A549 (cell line): ENCODE data around the gene FAM50B.

Experiments
- CEBPB ChIP-seq, 2 experiments: fragments of >200 bp in 1 of 2; sonication (Bioruptor Twin) in 1 of 2; formaldehyde crosslinking in 1 of 2; IDR thresholded peaks; 2 replicates each; pipeline ENCODE4 v1.6.1; 2012 to 2016
- CHD2 ChIP-seq: fragments of 150-350 bp; IDR thresholded peaks from 2 replicates; pipeline ENCODE4 v1.6.1; 2014; ENCODE audit warnings: low read length; ENCODE audit not compliant: partially characterized antibody
- EP300 ChIP-seq, 2 experiments: fragments of >200 bp; sonication (Bioruptor Twin); formaldehyde crosslinking; IDR thresholded peaks; 2 replicates in 1 of 2; 3 replicates in 1 of 2; pipeline ENCODE4 v1.6.1; 2016 to 2017
- FOXS1 ChIP-seq: fragments of 250-450 bp; sonication (Bioruptor Pico); IDR thresholded peaks from 2 replicates; pipeline ENCODE4 v1.5.0; 2020; ENCODE audit warnings: mild to moderate bottlenecking, moderate library complexity
- HOXA7 ChIP-seq: fragments of 250-450 bp; sonication (Bioruptor Pico); IDR thresholded peaks from 2 replicates; pipeline ENCODE4 v1.5.0; 2020; ENCODE audit warnings: mild to moderate bottlenecking, moderate library complexity
- JUNB ChIP-seq: fragments of >200 bp; sonication (Bioruptor Twin); formaldehyde crosslinking; IDR thresholded peaks from 2 replicates; pipeline ENCODE4 v1.6.1; 2016
- POLR2A ChIP-seq: IDR thresholded peaks from 2 replicates; pipeline ENCODE4 v1.6.1; 2012; ENCODE audit warnings: mild to moderate bottlenecking, low read length
- POLR2AphosphoS2 ChIP-seq: conservative IDR thresholded peaks from 2 replicates; pipeline ENCODE4 v1.6.1; 2012; ENCODE audit warnings: low read length, improper control_type of control experiment, inconsistent platforms
- RAD21 ChIP-seq, 2 experiments: fragments of >200 bp in 1 of 2; sonication (Bioruptor Twin) in 1 of 2; formaldehyde crosslinking in 1 of 2; IDR thresholded peaks in 1 of 2; conservative IDR thresholded peaks in 1 of 2; 2 replicates in 1 of 2; 3 replicates in 1 of 2; pipeline ENCODE4 v1.6.1; 2012 to 2018; ENCODE audit warnings: inconsistent platforms in 1 of 2
- TF ChIP-seq, protein P1 (sequence below): IDR thresholded peaks from 2 replicates; pipeline ENCODE4 v1.6.1; 2012
- TF ChIP-seq, protein P2 (sequence below): fragments of >200 bp; sonication (Bioruptor Twin); formaldehyde crosslinking; IDR thresholded peaks from 3 replicates; pipeline ENCODE4 v1.5.1; 2016
- TF ChIP-seq, protein P3 (sequence below): fragments of 150-350 bp; IDR thresholded peaks from 2 replicates; pipeline ENCODE4 v1.6.1; 2014; ENCODE audit warnings: low read depth, mild to moderate bottlenecking, low read length

DNA sequence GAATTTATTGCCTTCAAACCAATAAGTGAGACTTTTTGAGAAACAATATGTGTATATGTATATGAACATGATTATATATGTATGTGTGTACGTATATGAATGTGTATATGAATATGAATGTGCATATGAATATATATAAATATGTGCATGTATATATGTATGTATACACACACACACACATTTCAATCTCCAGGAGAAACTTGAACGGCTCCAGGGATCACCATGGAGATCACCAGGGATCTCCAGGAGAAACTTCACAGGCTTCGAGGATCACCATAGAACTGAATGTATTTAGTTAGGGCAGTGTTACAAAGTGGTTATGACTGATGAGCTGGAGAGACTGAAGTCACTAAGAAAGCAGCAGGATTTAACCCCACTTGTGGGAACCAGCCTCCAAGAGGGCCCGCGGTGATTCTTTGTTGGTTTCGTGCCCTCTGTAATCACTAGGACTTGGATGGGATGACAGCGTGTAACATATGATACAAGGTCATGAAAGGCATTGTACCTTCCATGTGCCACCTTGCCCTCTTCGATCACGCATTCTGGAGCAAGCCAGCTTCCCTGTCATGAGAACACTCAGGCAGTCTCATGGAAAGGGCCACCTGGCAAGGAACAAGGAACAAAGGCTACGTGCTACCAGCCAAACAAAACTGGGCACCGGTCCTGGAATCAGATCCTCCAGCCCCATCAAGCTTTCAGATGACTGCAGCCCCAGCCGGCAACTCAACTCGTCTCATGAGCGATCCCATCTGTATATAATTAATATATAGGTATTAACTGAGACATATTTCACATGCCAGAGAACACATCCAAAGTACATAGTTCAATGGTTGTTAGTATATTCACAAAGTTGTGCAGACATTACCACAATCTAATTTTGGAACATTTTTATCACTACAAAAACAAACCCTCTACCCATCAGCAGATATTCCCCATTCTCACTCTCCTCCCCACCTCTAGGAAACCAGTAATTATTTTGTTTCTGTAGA is 8.6 kb downstream of the FAM50B start:
- TF ChIP-seq RAD21 (conservative IDR thresholded peaks at IDR 0.05 in 1 of 2, IDR thresholded peaks at IDR 0.05 in 1 of 2) (no peak), FOXS1 (CRISPR knock-in tag) (no peak), HOXA7 (CRISPR knock-in tag) (no peak), JUNB (no peak), POLR2A (no peak), POLR2AphosphoS2 (no peak), CHD2 (no peak), CEBPB (IDR thresholded peaks at IDR 0.05) (no peak), EP300 (IDR thresholded peaks at IDR 0.05) (no peak)
- TF ChIP-seq, protein P1, sequence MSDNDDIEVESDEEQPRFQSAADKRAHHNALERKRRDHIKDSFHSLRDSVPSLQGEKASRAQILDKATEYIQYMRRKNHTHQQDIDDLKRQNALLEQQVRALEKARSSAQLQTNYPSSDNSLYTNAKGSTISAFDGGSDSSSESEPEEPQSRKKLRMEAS = no peak
- TF ChIP-seq, protein P2, sequence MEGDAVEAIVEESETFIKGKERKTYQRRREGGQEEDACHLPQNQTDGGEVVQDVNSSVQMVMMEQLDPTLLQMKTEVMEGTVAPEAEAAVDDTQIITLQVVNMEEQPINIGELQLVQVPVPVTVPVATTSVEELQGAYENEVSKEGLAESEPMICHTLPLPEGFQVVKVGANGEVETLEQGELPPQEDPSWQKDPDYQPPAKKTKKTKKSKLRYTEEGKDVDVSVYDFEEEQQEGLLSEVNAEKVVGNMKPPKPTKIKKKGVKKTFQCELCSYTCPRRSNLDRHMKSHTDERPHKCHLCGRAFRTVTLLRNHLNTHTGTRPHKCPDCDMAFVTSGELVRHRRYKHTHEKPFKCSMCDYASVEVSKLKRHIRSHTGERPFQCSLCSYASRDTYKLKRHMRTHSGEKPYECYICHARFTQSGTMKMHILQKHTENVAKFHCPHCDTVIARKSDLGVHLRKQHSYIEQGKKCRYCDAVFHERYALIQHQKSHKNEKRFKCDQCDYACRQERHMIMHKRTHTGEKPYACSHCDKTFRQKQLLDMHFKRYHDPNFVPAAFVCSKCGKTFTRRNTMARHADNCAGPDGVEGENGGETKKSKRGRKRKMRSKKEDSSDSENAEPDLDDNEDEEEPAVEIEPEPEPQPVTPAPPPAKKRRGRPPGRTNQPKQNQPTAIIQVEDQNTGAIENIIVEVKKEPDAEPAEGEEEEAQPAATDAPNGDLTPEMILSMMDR = no peak
- TF ChIP-seq, protein P3, sequence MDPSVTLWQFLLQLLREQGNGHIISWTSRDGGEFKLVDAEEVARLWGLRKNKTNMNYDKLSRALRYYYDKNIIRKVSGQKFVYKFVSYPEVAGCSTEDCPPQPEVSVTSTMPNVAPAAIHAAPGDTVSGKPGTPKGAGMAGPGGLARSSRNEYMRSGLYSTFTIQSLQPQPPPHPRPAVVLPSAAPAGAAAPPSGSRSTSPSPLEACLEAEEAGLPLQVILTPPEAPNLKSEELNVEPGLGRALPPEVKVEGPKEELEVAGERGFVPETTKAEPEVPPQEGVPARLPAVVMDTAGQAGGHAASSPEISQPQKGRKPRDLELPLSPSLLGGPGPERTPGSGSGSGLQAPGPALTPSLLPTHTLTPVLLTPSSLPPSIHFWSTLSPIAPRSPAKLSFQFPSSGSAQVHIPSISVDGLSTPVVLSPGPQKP = no peak
